GM12878 (cell line): ENCODE results near the gene DPM1. TPM values are rescaled to one million over a fixed set of nuclear protein-coding genes. Genes with fewer than 3 reads are reported as not detected.

Source experiments
- ATAC-seq: fragments of 200-7000 bp; cut with Tn5 transposase; 3 replicates; pipeline ENCODE4 v1.9.1; 2020; ENCODE audit warnings: mild to moderate bottlenecking, moderate library complexity
- BruUV-seq: library from RNA; stranded (reverse); fragments of 400-500 nt; replicated peaks from 2 replicates; lab custom pipeline; 2021; lab: Mats Ljungman, UMichigan
- CTCF ChIA-PET: fragments of 300-600 bp; sonication (Branson Sonifier 250); formaldehyde crosslinking; extraction: SDS; loops from one replicate; lab custom pipeline; 2021; ENCODE audit warnings: inconsistent platforms; lab: Yijun Ruan, JAX
- POLR2A ChIA-PET: fragments of 350-600 bp; formaldehyde crosslinking; extraction: SDS; loops from one replicate; lab custom pipeline; 2021; ENCODE audit warnings: inconsistent platforms; lab: Charles Lee
- RAD21 ChIA-PET: fragments of 300-600 bp; sonication (Branson Sonifier 250); formaldehyde crosslinking; loops from one replicate; lab custom pipeline; 2023; ENCODE audit warnings: antibody characterized with exemption; ENCODE audit not compliant: unreplicated experiment; lab: Charles Lee
- SMC1A ChIA-PET: fragments of 300-600 bp; sonication (Branson Sonifier 250); formaldehyde crosslinking; loops from one replicate; lab custom pipeline; 2023; ENCODE audit not compliant: unreplicated experiment, uncharacterized antibody; lab: Charles Lee
- DNase-seq: peaks from one replicate; pipeline ENCODE4 v3.0.0-alpha.2; 2011; ENCODE audit warnings: low read depth, low spot score
- FAIRE-seq: peaks from 3 replicates; lab custom pipeline; 2011; peaks lifted over from hg19 to GRCh38; lab: Jason Lieb, UNC
- H2AFZ ChIP-seq: 2 replicates; pipeline ENCODE4 v1.6.0; 2011; ENCODE audit warnings: low read depth, low read length, control low read depth; ENCODE audit not compliant: control insufficient read depth
- H3K27ac ChIP-seq: 2 replicates; pipeline ENCODE4 v1.5.1; 2011; ENCODE audit warnings: control low read depth; ENCODE audit not compliant: control insufficient read depth, insufficient read depth
- H3K27me3 ChIP-seq, 2 experiments: replicated peaks in 1 of 2; 2 replicates each; pipeline versions ENCODE4 v1.6.0 to v1.6.1; 2011; ENCODE audit warnings: low read length in 1 of 2; ENCODE audit not compliant: control insufficient read depth in 2 of 2, insufficient read depth in 2 of 2
- H3K36me3 ChIP-seq, 2 experiments: 2 replicates each; pipeline ENCODE4 v1.5.1; 2011; ENCODE audit warnings: low read length in 1 of 2; ENCODE audit not compliant: control insufficient read depth in 2 of 2, insufficient read depth in 2 of 2
- H3K4me1 ChIP-seq: 2 replicates; pipeline ENCODE4 v1.6.1; 2011; ENCODE audit warnings: mild to moderate bottlenecking, low read length, moderate library complexity, mixed read lengths; ENCODE audit not compliant: control insufficient read depth, insufficient read depth
- H3K4me2 ChIP-seq: 2 replicates; pipeline ENCODE4 v1.6.0; 2011; ENCODE audit warnings: control low read depth; ENCODE audit not compliant: control insufficient read depth, insufficient read depth
- H3K4me3 ChIP-seq: fragments of 200-600 bp; sonication (generic); 2 replicates; pipeline ENCODE4 v1.5.1; 2016
- H3K79me2 ChIP-seq: 2 replicates; pipeline ENCODE4 v1.6.0; 2011; ENCODE audit warnings: low read length; ENCODE audit not compliant: control insufficient read depth, insufficient read depth
- H3K9ac ChIP-seq: 2 replicates; pipeline ENCODE4 v1.8.0; 2011; ENCODE audit warnings: low read length, control low read depth, mixed read lengths; ENCODE audit not compliant: control insufficient read depth, insufficient read depth
- H3K9me3 ChIP-seq: replicated peaks from 3 replicates; pipeline ENCODE4 v1.5.1; 2011; ENCODE audit warnings: mild to moderate bottlenecking, low read length; ENCODE audit not compliant: control insufficient read depth, insufficient read depth
- H4K20me1 ChIP-seq: 2 replicates; pipeline ENCODE4 v1.6.0; 2011; ENCODE audit not compliant: control insufficient read depth, insufficient read depth
- ASH2L ChIP-seq: fragments of 300-600, 200-600 bp; sonication (generic); IDR thresholded peaks from 2 replicates; pipeline ENCODE4 v1.6.1; 2017; ENCODE audit warnings: low read depth, mild to moderate bottlenecking, borderline replicate concordance
- BMI1 ChIP-seq: fragments of 450-650 bp; IDR thresholded peaks from 2 replicates; pipeline ENCODE4 v1.6.1; 2016; ENCODE audit warnings: mild to moderate bottlenecking, moderate library complexity, borderline replicate concordance
- CHD2 ChIP-seq: IDR thresholded peaks from 2 replicates; pipeline ENCODE4 v1.6.1; 2011; ENCODE audit warnings: low read depth, low read length, improper control_type of control experiment, borderline replicate concordance
- HDAC6 ChIP-seq: fragments of 200-600 bp; sonication (generic); IDR thresholded peaks from one replicate; pipeline ENCODE4 v1.8.0; 2017; ENCODE audit warnings: antibody characterized with exemption; ENCODE audit not compliant: unreplicated experiment
- JUND ChIP-seq: IDR thresholded peaks from 2 replicates; pipeline ENCODE4 v1.6.1; 2012; ENCODE audit warnings: low read depth, mild to moderate bottlenecking, low read length, improper control_type of control experiment, moderate library complexity
- RFX5 ChIP-seq: IDR thresholded peaks from 2 replicates; pipeline ENCODE4 v1.6.1; 2011; ENCODE audit warnings: low read depth, low read length, improper control_type of control experiment
- SIN3A ChIP-seq: IDR thresholded peaks from 2 replicates; pipeline ENCODE4 v1.6.1; 2012; ENCODE audit warnings: low read depth, low read length, improper control_type of control experiment
- SMAD1 ChIP-seq: fragments of 450-650 bp; IDR thresholded peaks from 2 replicates; pipeline ENCODE4 v1.6.1; 2018; ENCODE audit warnings: mild to moderate bottlenecking, low read depth; ENCODE audit not compliant: partially characterized antibody
- SPI1 ChIP-seq: IDR thresholded peaks from 2 replicates; pipeline ENCODE4 v1.6.1; 2011; ENCODE audit warnings: low read depth, mild to moderate bottlenecking, low read length, moderate library complexity, borderline replicate concordance; ENCODE audit not compliant: insufficient read depth
- WGBS: methylation state at CpG from one replicate; pipeline ENCODE4 v1.1.6; 2016; ENCODE audit warnings: low lambda C conversion rate; ENCODE audit not compliant: insufficient replicate concordance, insufficient coverage; ENCODE audit errors: missing lambda C conversion rate; 5-methylcytosine and 5-hydroxymethylcytosine counted together
- in situ Hi-C: fragments of 300-500 bp; cut with MboI; formaldehyde crosslinking; loops from 9 replicates; pipeline ENCODE4 v1.14.3; 2018; ENCODE audit warnings: mixed read lengths
- intact Hi-C: fragments of 100-400 bp; cut with micrococcal nuclease; formaldehyde crosslinking; loops from one replicate; pipeline ENCODE4 v1.14.2; 2022; ENCODE audit not compliant: unreplicated experiment
- polyA plus RNA-seq, 11 experiments: library from polyadenylated mRNA; depleted of rRNA in 4 of 11; unstranded in 6 of 11; stranded (reverse) in 5 of 11; fragments of >200 nt; fragmentation: Nextera tagmentation in 4 of 11; fragmentation: Illumina TruSeq in 1 of 11; extraction: Ambion mirVana in 4 of 11; extraction: Trizol in 1 of 11; gene quantifications; 1 replicate in 1 of 11; 2 replicates in 10 of 11; pipeline versions ENCODE4 v1.2.1 to v1.2.3, GENCODE V29; 2011 to 2016; ENCODE audit warnings: inconsistent platforms in 2 of 11, missing spikeins in 2 of 11, low read depth in 1 of 11
- total RNA-seq, 4 experiments: library from RNA; depleted of rRNA in 3 of 4; stranded (reverse); fragments of >200 nt in 3 of 4; fragmentation: Illumina TruSeq in 1 of 4; extraction: Trizol in 1 of 4; gene quantifications; 2 replicates each; pipeline versions ENCODE4 v1.2.1 to v1.2.3, GENCODE V29; 2013 to 2021
- TF ChIP-seq, protein P1 (sequence below): fragments of 450-650 bp; IDR thresholded peaks from 2 replicates; pipeline ENCODE4 v1.6.1; 2018; ENCODE audit warnings: borderline replicate concordance, mild to moderate bottlenecking; ENCODE audit not compliant: partially characterized antibody
- TF ChIP-seq, protein P2 (sequence below): fragments of 450-650 bp; IDR thresholded peaks from 2 replicates; pipeline ENCODE4 v1.6.1; 2017; ENCODE audit warnings: mild to moderate bottlenecking, low read depth, inconsistent platforms; ENCODE audit not compliant: poor library complexity, severe bottlenecking
- TF ChIP-seq, protein P3 (sequence below): IDR thresholded peaks from 2 replicates; pipeline ENCODE4 v1.6.1; 2012; ENCODE audit warnings: low read depth, low read length, improper control_type of control experiment
- TF ChIP-seq, protein P4 (sequence below): fragments of 450-650 bp; formaldehyde crosslinking; IDR thresholded peaks from 2 replicates; pipeline ENCODE4 v1.4.0; 2020; ENCODE audit warnings: mild to moderate bottlenecking, moderate library complexity

The DPM1 gene
- total and polyA plus RNA-seq, 10 of the 15 experiments (the other 5 are each of a cell fraction or from before 2014, with no cell fraction given), result 53.3 to 167 (median 108) TPM

DNA sequence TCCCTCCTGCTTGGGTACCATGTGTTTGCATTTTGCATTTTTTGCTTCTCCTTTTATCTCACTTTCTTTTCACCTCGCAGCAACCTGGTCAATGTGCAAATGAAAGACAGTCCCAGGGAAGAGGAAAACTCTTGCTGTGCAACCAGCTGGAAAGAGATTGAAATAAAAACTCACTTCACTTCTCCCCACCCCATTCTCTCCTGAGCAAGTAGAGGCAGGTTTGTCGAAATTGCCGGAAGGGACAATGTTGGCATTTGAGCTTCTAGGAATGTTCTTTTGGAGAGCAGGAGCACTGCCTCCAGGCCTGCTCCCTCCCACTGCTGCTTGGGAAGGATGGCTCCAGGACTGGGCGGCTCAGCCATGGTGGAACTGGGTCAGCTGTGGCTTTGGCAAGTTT, 34.0 kb upstream of the DPM1 start:
- H3K9ac ChIP-seq, result no peak overlapping the region
- H3K4me1 ChIP-seq, result no peaks in the 10 kb centered on the region
- 26% methylated on average over 4 of the region's 4 CpGs for WGBS
- no peak overlapping the region for H3K4me3 ChIP-seq
- no peak overlapping the region for H2AFZ ChIP-seq
- POLR2A ChIA-PET, result no interaction called here
- no peaks in the 10 kb centered on the region for H3K9me3 ChIP-seq
- H3K4me2 ChIP-seq, result no peak overlapping the region
- SMC1A ChIA-PET, result interaction anchor here (0.6 kb wide), 1 partner anchor 24 kb away, joined by 3 read pairs; no protein-coding TSS in a partner anchor
- no peak for FAIRE-seq
- no peaks in the 10 kb centered on the region for H3K79me2 ChIP-seq
- BruUV-seq, result no TSS peak
- CTCF ChIA-PET, result interaction anchor here (0.6 to 14.7 kb wide), 9 partner anchors 11 to 631 kb away, joined by 3 to 177 read pairs (median 3); partner anchors contain the start of gene BCAS4
- H3K27ac ChIP-seq, result no peak overlapping the region
- ATAC-seq, result no peak
- H3K27me3 ChIP-seq, result no peaks in the 10 kb centered on the region
- intact Hi-C loops (no loop called here), in situ Hi-C loops (no loop called here)
- no peaks in the 10 kb centered on the region for H3K36me3 ChIP-seq
- DNase-seq, result no peak
- TF ChIP-seq, protein P1, sequence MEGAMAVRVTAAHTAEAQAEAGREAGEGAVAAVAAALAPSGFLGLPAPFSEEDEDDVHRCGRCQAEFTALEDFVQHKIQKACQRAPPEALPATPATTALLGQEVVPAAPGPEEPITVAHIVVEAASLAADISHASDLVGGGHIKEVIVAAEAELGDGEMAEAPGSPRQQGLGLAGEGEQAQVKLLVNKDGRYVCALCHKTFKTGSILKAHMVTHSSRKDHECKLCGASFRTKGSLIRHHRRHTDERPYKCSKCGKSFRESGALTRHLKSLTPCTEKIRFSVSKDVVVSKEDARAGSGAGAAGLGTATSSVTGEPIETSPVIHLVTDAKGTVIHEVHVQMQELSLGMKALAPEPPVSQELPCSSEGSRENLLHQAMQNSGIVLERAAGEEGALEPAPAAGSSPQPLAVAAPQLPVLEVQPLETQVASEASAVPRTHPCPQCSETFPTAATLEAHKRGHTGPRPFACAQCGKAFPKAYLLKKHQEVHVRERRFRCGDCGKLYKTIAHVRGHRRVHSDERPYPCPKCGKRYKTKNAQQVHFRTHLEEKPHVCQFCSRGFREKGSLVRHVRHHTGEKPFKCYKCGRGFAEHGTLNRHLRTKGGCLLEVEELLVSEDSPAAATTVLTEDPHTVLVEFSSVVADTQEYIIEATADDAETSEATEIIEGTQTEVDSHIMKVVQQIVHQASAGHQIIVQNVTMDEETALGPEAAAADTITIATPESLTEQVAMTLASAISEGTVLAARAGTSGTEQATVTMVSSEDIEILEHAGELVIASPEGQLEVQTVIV, result no peak
- TF ChIP-seq SPI1 (no peak), JUND (no peak), SIN3A (no peak), ASH2L (no peak), HDAC6 (no peak), CHD2 (no peak), RFX5 (no peak), BMI1 (no peak), SMAD1 (no peak)
- TF ChIP-seq, protein P2, sequence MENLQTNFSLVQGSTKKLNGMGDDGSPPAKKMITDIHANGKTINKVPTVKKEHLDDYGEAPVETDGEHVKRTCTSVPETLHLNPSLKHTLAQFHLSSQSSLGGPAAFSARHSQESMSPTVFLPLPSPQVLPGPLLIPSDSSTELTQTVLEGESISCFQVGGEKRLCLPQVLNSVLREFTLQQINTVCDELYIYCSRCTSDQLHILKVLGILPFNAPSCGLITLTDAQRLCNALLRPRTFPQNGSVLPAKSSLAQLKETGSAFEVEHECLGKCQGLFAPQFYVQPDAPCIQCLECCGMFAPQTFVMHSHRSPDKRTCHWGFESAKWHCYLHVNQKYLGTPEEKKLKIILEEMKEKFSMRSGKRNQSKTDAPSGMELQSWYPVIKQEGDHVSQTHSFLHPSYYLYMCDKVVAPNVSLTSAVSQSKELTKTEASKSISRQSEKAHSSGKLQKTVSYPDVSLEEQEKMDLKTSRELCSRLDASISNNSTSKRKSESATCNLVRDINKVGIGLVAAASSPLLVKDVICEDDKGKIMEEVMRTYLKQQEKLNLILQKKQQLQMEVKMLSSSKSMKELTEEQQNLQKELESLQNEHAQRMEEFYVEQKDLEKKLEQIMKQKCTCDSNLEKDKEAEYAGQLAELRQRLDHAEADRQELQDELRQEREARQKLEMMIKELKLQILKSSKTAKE, result no peak
- TF ChIP-seq, protein P3, sequence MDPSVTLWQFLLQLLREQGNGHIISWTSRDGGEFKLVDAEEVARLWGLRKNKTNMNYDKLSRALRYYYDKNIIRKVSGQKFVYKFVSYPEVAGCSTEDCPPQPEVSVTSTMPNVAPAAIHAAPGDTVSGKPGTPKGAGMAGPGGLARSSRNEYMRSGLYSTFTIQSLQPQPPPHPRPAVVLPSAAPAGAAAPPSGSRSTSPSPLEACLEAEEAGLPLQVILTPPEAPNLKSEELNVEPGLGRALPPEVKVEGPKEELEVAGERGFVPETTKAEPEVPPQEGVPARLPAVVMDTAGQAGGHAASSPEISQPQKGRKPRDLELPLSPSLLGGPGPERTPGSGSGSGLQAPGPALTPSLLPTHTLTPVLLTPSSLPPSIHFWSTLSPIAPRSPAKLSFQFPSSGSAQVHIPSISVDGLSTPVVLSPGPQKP, result no peak
- TF ChIP-seq, protein P4, sequence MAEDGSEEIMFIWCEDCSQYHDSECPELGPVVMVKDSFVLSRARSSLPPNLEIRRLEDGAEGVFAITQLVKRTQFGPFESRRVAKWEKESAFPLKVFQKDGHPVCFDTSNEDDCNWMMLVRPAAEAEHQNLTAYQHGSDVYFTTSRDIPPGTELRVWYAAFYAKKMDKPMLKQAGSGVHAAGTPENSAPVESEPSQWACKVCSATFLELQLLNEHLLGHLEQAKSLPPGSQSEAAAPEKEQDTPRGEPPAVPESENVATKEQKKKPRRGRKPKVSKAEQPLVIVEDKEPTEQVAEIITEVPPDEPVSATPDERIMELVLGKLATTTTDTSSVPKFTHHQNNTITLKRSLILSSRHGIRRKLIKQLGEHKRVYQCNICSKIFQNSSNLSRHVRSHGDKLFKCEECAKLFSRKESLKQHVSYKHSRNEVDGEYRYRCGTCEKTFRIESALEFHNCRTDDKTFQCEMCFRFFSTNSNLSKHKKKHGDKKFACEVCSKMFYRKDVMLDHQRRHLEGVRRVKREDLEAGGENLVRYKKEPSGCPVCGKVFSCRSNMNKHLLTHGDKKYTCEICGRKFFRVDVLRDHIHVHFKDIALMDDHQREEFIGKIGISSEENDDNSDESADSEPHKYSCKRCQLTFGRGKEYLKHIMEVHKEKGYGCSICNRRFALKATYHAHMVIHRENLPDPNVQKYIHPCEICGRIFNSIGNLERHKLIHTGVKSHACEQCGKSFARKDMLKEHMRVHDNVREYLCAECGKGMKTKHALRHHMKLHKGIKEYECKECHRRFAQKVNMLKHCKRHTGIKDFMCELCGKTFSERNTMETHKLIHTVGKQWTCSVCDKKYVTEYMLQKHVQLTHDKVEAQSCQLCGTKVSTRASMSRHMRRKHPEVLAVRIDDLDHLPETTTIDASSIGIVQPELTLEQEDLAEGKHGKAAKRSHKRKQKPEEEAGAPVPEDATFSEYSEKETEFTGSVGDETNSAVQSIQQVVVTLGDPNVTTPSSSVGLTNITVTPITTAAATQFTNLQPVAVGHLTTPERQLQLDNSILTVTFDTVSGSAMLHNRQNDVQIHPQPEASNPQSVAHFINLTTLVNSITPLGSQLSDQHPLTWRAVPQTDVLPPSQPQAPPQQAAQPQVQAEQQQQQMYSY, result no peak
- RAD21 ChIA-PET, result interaction anchor here (0.7 kb wide), 1 partner anchor 199 kb away, joined by 3 read pairs; no protein-coding TSS in a partner anchor
- H4K20me1 ChIP-seq, result no peaks in the 10 kb centered on the region
